ENCODE measurements around the gene TEKT3. TPM values are rescaled to one million over a fixed set of nuclear protein-coding genes. Genes with fewer than 3 reads are reported as not detected.

TEKT3 gene
- total RNA-seq, 1 donor from 2014 or later, result 0.54 TPM

DNA sequence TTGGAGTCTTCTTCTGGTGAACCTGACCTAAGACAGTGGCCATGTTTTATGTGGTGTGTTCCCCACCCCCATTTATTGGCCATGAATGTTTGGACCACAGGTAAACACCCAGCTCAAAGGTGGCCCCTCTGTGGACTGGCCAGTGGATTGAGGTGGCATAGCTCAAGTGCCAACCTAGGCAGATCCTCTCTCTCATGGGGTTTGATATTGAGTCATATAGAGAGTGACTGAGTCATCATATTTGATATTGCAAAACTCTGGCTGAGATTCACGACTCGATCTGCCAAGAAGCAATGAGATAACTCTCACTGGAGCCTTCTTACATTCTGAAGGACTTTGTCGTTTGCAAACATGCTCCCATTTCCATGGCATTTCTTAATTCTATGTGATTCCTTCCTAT, 10.5 kb upstream of the TEKT3 start:
- DNase-seq, result no peak
- Mint-ChIP-seq H3K27ac (ENCODE audit: unreplicated experiment) (no peak overlapping the region), H3K4me3 (ENCODE audit: unreplicated experiment) (no peak overlapping the region), H3K36me3 (ENCODE audit: unreplicated experiment) (no peaks in the 10 kb centered on the region), H3K9me3 (ENCODE audit: unreplicated experiment) (peaks cover 2% of the 10 kb centered on the region), H3K27me3 (ENCODE audit: unreplicated experiment) (no peaks in the 10 kb centered on the region), H3K4me1 (ENCODE audit: low read depth, unreplicated experiment) (no peaks in the 10 kb centered on the region)
- TF ChIP-seq, protein P1, sequence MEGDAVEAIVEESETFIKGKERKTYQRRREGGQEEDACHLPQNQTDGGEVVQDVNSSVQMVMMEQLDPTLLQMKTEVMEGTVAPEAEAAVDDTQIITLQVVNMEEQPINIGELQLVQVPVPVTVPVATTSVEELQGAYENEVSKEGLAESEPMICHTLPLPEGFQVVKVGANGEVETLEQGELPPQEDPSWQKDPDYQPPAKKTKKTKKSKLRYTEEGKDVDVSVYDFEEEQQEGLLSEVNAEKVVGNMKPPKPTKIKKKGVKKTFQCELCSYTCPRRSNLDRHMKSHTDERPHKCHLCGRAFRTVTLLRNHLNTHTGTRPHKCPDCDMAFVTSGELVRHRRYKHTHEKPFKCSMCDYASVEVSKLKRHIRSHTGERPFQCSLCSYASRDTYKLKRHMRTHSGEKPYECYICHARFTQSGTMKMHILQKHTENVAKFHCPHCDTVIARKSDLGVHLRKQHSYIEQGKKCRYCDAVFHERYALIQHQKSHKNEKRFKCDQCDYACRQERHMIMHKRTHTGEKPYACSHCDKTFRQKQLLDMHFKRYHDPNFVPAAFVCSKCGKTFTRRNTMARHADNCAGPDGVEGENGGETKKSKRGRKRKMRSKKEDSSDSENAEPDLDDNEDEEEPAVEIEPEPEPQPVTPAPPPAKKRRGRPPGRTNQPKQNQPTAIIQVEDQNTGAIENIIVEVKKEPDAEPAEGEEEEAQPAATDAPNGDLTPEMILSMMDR (IDR thresholded peaks at IDR 0.05; ENCODE audit: partially characterized antibody, unreplicated experiment), result no peak

DNA sequence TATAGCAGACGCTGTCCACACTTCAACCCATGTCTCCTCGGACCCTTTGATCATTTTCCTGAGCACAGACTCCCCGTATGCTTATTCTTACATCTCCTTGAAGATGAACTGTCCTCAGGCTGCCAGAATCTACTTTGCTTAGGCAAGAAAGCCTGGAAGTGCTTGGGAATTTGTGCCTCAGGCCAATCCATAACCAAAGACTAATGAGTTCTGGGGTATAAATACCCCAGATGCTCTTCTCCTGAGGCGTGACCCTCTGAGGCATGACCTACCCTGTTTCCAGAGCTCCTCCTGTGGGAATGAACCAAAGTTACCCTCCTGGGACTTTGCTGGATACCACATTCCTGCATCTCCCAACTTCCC, 10.1 kb upstream of the TEKT3 start:
- Mint-ChIP-seq H3K36me3 (ENCODE audit: unreplicated experiment) (no peaks in the 10 kb centered on the region), H3K4me3 (ENCODE audit: unreplicated experiment) (no peak overlapping the region), H3K27ac (ENCODE audit: unreplicated experiment) (no peak overlapping the region), H3K27me3 (ENCODE audit: unreplicated experiment) (no peaks in the 10 kb centered on the region), H3K4me1 (ENCODE audit: low read depth, unreplicated experiment) (no peaks in the 10 kb centered on the region), H3K9me3 (ENCODE audit: unreplicated experiment) (peaks cover 2% of the 10 kb centered on the region)
- TF ChIP-seq, protein P1 (IDR thresholded peaks at IDR 0.05; ENCODE audit: partially characterized antibody, unreplicated experiment), result no peak
- DNase-seq, result no peak

DNA sequence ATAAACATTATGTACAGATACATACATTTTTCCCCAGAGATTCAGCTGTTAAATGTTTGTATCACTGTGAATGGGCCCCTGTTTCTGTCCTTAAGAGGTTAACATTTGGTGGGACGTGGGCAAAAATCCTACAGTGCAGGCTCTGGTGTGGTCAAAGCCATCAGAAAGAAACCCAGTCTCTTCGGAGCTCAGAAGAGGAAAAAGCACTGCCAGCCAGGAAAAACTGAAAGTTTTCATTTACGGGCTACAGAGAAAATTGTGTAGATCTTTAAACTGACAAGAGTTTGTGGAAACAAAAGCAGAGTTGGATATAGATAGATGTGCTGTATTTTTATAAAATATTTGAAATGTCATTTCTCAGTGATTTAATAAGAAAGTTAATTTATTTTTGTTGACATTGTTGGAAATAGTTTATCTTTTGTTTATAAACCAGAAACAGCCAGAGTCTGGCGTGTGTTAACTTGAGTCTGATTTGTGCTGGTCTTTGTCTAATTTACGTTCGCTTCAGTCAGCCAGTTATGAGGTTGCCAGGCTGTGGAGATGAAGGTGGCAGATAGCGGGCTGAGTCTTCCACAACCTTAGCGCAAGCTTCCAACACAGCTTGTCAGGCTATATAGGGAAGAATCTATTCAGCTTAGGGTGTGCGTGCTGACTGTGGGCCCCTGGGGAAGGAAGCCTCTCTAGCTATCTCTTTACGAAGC, 9.5 kb upstream of the TEKT3 start:
- no peaks in the 10 kb centered on the region for H3K27me3 Mint-ChIP-seq (ENCODE audit: unreplicated experiment)
- H3K27ac Mint-ChIP-seq (ENCODE audit: unreplicated experiment), result no peak overlapping the region
- TF ChIP-seq, protein P1 (IDR thresholded peaks at IDR 0.05; ENCODE audit: partially characterized antibody, unreplicated experiment), result no peak
- H3K4me1 Mint-ChIP-seq (ENCODE audit: low read depth, unreplicated experiment), result no peaks in the 10 kb centered on the region
- DNase-seq, result no peak
- H3K36me3 Mint-ChIP-seq (ENCODE audit: unreplicated experiment), result no peaks in the 10 kb centered on the region
- no peak overlapping the region for H3K4me3 Mint-ChIP-seq (ENCODE audit: unreplicated experiment)
- peaks cover 2% of the 10 kb centered on the region for H3K9me3 Mint-ChIP-seq (ENCODE audit: unreplicated experiment)

DNA sequence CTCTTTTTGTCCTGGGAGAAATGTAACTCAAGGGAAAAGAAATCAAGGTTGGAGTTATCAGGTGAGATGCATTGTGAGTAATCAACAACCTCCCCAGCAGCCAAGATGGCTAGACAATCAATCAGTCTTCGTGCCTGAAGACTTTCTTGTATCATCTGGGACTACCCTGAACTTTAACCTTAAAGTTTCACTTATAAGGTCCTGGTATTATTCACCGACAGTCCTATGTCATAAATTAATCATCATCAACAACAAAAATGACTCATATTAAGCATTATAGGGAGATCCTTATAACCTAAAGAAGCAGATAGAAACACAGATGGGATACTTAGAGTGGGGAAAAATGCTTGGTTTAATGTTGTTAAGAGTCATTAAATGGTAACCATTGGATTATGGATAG, 7.7 kb upstream of the TEKT3 start:
- H3K27ac Mint-ChIP-seq (ENCODE audit: unreplicated experiment), result no peak overlapping the region
- TF ChIP-seq, protein P1 (IDR thresholded peaks at IDR 0.05; ENCODE audit: partially characterized antibody, unreplicated experiment), result no peak
- no peak overlapping the region for H3K4me3 Mint-ChIP-seq (ENCODE audit: unreplicated experiment)
- no peaks in the 10 kb centered on the region for H3K4me1 Mint-ChIP-seq (ENCODE audit: low read depth, unreplicated experiment)
- no peaks in the 10 kb centered on the region for H3K9me3 Mint-ChIP-seq (ENCODE audit: unreplicated experiment)
- H3K36me3 Mint-ChIP-seq (ENCODE audit: unreplicated experiment), result no peaks in the 10 kb centered on the region
- H3K27me3 Mint-ChIP-seq (ENCODE audit: unreplicated experiment), result peaks cover 2% of the 10 kb centered on the region
- DNase-seq, result no peak

DNA sequence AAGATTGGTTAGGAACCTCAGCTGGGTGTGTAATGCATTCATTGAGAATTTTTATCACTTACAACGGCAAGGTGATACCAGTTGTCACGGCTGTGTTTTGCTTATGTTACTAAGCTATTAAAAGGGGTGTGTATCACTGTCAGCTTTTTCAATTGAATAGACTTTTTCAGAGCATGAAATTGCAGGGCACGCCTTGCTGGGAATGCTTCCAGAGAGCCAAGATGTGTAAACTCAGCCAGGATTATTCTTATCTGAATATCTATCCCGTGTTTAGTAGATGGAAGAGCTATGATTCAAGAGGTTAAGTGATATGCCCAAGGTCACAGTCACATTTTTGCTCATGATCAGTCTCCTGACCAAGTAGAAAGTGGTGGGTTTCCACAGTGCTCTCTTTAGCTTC, 6.6 kb upstream of the TEKT3 start:
- Mint-ChIP-seq H3K27ac (ENCODE audit: unreplicated experiment) (no peak overlapping the region), H3K9me3 (ENCODE audit: unreplicated experiment) (no peaks in the 10 kb centered on the region), H3K4me1 (ENCODE audit: low read depth, unreplicated experiment) (no peaks in the 10 kb centered on the region), H3K4me3 (ENCODE audit: unreplicated experiment) (no peak overlapping the region), H3K36me3 (ENCODE audit: unreplicated experiment) (no peaks in the 10 kb centered on the region), H3K27me3 (ENCODE audit: unreplicated experiment) (peaks cover 2% of the 10 kb centered on the region)
- no peak for DNase-seq
- TF ChIP-seq, protein P1 (IDR thresholded peaks at IDR 0.05; ENCODE audit: partially characterized antibody, unreplicated experiment), result no peak
